ENCODE measurements around the gene PLVAP. TPM values are rescaled to one million over a fixed set of nuclear protein-coding genes. Genes with fewer than 3 reads are reported as not detected.

The PLVAP gene
- total RNA-seq, 2 experiments from 2014 or later: not detected

DNA sequence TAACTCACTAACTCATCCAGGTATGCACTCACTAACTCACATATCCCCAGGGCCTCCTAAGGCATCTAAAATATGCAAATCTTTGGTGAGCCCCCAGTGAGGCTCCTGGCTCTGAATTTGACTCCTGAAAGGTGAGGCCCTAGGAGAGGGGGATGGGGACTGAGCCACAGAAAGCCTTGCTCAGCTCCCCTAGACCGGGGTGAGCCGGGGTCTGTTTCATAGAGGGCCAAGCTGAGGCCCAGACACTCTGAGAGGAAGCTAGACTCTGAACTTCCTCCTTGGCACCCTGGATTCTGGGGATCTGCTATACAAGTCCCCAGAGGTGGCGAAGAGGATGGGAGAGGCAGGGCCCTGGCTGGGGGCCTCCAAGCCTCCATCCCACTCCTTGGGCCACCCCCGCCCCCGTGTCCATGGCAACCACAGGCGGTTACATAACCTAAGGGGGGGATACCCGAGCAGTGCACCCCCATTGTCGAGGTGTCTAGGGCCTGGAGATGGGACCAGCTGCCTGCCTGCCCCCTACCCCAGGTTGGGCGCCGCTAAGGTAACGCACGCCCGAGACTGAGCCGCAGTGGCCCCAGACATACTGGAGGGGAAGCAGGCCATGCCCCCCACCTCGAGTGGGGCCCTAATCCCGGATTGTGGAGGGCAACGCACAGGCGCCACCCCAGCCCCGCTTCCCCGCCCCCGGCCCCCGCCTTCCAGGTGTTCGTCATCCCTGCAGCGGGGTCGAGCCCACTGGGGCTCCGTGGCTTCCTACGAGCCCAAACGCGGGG lies 74.6 kb downstream of the PLVAP start:
- CTCF ChIA-PET: interaction anchor here (2.2 kb wide), 1 partner anchor 9 kb away, joined by 14 read pairs; no protein-coding TSS in a partner anchor

More for the DNA sequence above, 74.6 kb downstream of the PLVAP start:
- POLR2A ChIA-PET: no interaction called here

Other genes with a start within 250 kb of the PLVAP start
- 10 to 100 TPM; 25.7 to 26.4 TPM for gene USE1, start 162.0 kb downstream of the PLVAP start, total RNA-seq
- gene OCEL1, start 151.1 kb downstream of the PLVAP start, total RNA-seq: 10 to 100 TPM; 20.4 to 22.9 TPM
- gene NR2F6, start 131.4 kb downstream of the PLVAP start, total RNA-seq: 10 to 100 TPM in 1 of 2 experiments, 1 to 10 TPM in 1; 9.7 to 10.3 TPM
- under 1 TPM in 1 of 2 experiments, not detected in 1; 0.06 TPM for gene USHBP1, start 112.6 kb downstream of the PLVAP start, total RNA-seq
- 100 to 1,000 TPM; 129 to 131 TPM for gene BABAM1, start 109.9 kb downstream of the PLVAP start, total RNA-seq
- 10 to 100 TPM; 20.6 to 21.0 TPM for gene ANKLE1, start 95.4 kb downstream of the PLVAP start, total RNA-seq
- 1 to 10 TPM; 4.9 to 5.6 TPM for gene ABHD8, start 73.9 kb downstream of the PLVAP start, total RNA-seq
- 100 to 1,000 TPM; 126 to 132 TPM for gene MRPL34, start 71.5 kb downstream of the PLVAP start, total RNA-seq
- gene DDA1, start 67.8 kb downstream of the PLVAP start, total RNA-seq: 10 to 100 TPM; 44.1 to 45.9 TPM
- gene ANO8, start 42.5 kb downstream of the PLVAP start, total RNA-seq: 1 to 10 TPM; 3.2 TPM
- gene GTPBP3, start 39.8 kb downstream of the PLVAP start, total RNA-seq: 10 to 100 TPM; 55.8 to 56.8 TPM
- gene CCDC194, start 16.9 kb upstream of the PLVAP start, total RNA-seq: 1 to 10 TPM; 1.3 to 1.4 TPM
- gene BST2, start 28.3 kb upstream of the PLVAP start, total RNA-seq: 100 to 1,000 TPM; 121 to 126 TPM
- gene MVB12A, start 42.7 kb upstream of the PLVAP start, total RNA-seq: 10 to 100 TPM; 36.1 to 38.2 TPM
- gene TMEM221, start 71.3 kb upstream of the PLVAP start, total RNA-seq: not detected
- gene NXNL1, start 83.6 kb upstream of the PLVAP start, total RNA-seq: not detected
- gene SLC27A1, start 93.2 kb upstream of the PLVAP start, total RNA-seq: 1 to 10 TPM; 2.5 to 3.2 TPM
- 10 to 100 TPM; 57.9 to 61.9 TPM for gene PGLS, start 134.3 kb upstream of the PLVAP start, total RNA-seq
- gene COLGALT1, start 178.3 kb upstream of the PLVAP start, total RNA-seq: 100 to 1,000 TPM in 1 of 2 experiments, 10 to 100 TPM in 1; 97.2 to 100 TPM